GM21515 (cell line): ENCODE data around the gene TPST1.
"Not testable (repeated sequence)": the region's sequence is repeated elsewhere in the genome, so short reads cannot be mapped to it uniquely, and the experiment has no call there.

Source experiments
- ATAC-seq: cut with Tn5 transposase; IDR thresholded peaks from one replicate; pipeline ENCODE4 v1.9.1; 2021; ENCODE audit not compliant: unreplicated experiment

TPST1 gene

GRCh38 chr7:66324985-66325384 is 119.9 kb downstream of the TPST1 start:
- ATAC-seq: not testable (repeated sequence)

DNA sequence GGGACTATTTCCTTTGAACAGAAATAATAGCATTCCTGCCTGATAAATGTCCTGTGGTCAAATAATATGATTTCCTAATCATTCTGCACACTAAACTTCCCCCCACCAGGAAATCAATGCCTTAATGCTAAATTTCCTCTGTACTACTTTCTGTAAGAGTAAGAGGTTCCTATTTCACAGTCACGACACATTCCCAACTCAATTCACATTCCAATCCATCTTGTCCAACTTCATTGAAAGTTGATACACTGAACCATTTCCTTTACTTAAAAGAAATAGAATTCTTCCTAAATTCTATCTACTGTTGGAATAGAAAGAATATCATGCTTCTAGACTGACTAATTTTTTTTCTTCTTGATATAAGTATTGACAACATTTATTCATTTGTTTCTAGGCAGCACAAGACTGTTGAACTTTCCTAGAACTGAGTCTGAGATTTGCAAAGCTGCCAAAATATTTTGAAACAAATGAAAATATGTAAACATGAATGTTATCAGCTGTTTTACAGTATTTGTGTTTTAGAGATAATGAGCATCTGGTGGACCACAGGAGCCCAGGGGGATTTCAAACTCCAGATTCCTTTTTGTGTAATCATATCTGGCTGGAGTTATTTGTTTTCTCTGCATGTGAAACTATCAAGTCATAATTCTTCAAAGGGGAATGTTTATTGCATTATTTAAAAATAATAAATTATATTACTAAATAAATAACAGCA is 121.5 kb downstream of the TPST1 start:
- no peak for ATAC-seq

GRCh38 chr7:66330961-66331360 is 125.8 kb downstream of the TPST1 start:
- no peak for ATAC-seq

DNA sequence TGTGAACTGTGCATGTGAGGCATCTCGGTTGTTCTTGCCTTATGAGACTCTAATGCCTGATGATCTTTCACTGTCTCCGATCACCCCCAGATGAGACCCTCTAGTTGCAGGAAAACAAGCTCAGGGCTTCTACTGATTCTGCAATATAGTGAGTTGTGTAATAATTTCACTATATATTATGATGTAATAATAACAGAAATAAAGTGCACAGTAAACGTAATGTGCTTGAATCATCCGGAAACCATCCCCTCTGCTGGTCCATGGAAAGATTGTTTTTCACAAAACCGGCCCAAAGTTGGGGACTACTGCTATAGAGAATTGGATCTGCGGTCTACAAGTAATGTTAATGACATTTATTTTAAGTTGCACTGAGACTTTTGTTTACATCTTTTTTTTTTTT is 126.7 kb downstream of the TPST1 start:
- ATAC-seq: no peak

GRCh38 chr7:66333443-66333842 is 128.3 kb downstream of the TPST1 start:
- no peak for ATAC-seq

DNA sequence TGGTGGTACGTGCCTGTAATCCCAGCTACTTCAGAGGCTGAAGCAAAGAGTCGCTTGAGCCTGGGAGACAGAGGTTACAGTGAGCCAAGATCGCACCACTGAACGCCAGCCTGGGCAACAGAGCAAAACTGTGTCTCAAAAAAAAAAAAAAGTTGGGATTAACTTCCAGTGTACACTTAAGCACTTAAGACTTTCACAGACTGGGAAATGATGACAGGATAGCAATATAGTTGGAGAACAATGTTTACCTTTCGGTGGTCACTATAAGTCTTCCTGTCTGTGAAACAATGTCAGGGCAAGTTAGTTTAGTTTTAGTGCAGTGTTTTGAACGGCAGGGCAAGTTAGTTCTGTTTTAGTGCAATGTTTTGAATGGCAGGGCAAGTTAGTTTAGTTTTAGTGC is 130.2 kb downstream of the TPST1 start:
- no peak for ATAC-seq

DNA sequence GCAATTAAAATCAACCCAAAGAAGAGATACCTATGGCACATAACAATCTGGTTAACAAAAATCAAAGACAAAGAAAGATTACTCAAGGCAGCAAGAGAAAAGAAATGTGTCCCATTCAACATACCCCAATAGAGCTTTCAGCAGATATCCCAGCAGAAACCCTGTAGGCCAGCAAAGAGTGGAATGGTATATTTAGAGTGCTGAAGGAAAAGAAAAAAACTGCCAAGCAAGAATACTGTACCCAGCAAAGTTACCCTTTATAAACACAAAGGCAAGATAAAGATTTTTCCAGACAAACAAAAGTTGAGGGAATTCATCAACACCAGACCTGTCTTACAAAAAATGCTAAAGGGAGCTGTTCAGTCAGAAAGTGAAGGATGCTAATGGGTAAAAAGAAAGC is 131.6 kb downstream of the TPST1 start:
- ATAC-seq: no peak

GRCh38 chr7:66339141-66339540 is 134.0 kb downstream of the TPST1 start:
- no peak for ATAC-seq

DNA sequence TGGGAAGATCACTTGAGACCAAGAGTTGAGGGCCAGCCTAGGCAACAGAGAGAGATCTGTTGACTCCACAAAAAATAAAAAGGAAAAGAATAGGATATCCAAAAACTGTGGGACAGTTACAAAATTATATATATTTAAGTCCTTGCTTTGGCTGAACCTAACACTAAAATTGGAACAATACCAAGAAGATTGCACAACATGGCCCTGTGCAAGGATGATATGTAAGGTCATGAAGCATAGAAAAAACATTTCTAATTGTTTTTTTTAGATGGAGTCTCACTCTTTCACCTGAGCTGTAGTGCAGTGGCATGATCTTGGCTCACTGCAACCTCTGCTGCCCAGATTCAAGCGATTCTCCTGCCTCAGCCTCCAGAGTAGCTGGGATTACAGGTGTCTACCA is 139.0 kb downstream of the TPST1 start:
- ATAC-seq: no peak

GRCh38 chr7:66348531-66348930 is 143.4 kb downstream of the TPST1 start:
- no peak for ATAC-seq

- no peak for ATAC-seq
These were observed 143.8 kb downstream of the TPST1 start for GRCh38 chr7:66348959-66349358.

DNA sequence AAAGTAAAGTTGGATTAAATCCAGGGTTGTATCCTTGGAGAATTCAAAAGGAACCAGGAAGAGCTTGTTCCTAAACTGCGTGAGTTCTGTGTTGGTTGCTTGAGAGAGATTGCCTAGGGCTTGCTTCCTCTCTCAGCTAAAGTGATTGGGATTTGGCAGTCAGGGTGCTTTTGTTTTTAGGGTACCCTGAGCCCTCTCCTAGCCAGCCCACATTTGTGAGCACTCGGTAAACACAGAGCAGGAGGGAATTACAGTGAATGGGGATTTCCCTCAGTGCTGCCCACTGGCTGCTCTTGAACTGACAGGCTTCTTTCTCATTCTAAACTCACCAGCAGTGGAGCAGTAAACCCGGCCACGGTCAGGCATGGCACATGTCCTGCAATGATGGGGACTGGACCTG is 146.9 kb downstream of the TPST1 start:
- no peak for ATAC-seq

GRCh38 chr7:66353547-66353946 is 148.4 kb downstream of the TPST1 start:
- ATAC-seq: no peak

- ATAC-seq: no peak
These were observed 150.6 kb downstream of the TPST1 start for GRCh38 chr7:66355756-66356155.

DNA sequence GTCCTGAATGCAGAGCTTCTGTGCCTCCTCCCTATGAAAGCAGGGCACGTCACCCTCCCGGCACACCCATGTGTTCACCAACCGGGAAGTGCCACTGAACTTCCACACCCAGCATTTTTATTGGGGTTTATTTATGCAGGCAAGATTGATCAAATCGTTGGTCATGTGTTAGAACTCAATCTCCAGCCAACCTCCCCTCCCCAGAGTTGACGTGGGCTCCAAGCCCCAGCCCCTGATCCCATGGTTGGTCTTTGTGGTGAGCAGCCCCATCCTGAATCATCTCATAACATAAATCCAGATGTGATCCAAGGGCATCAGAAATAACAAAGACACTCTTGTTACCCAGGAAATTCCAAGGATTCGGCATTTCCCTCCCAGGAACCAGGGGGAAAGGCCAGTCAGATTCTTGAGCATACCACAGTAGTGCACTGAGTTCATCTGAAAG is 151.2 kb downstream of the TPST1 start:
- ATAC-seq: no peak

DNA sequence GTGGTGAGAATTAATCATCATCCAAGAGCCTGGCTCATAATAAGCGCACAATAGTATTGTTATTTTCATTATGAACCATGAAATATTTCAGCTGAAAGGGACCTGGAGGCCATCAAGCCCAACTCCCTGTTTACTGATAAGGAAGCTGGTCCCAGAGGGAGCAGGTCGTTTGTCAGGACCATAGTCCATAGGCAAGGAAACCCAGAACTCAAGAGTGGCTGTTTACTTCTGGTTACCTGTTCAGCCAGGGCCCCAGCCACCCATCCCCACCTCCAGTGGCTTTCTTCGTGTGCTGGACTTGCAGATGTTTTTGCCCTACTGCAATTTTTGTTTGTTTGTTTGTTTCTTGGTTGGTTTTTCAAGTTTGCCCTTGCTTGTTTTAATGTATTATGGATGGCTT is 152.0 kb downstream of the TPST1 start:
- no peak for ATAC-seq

GRCh38 chr7:66359656-66360211 is 154.6 kb downstream of the TPST1 start:
- no peak for ATAC-seq

DNA sequence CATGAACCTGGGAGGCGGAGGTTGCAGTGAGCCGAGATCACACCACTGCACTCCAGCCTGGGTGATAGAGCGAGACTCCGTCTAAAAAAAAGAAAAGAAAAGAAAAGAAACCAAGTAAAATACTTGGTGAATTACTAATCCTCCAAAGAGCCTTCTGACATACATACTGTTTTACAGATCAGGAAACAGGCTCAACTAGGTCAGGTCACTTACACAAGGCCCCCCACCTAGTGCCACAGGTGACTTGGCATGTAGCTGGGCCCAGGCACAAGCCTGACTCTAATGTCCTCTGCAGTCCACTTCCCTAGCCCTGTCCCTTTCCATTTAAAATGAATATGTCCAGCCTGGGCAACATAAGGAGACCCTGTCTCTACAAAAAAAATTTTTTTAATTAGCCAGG is 157.0 kb downstream of the TPST1 start:
- no peak for ATAC-seq

DNA sequence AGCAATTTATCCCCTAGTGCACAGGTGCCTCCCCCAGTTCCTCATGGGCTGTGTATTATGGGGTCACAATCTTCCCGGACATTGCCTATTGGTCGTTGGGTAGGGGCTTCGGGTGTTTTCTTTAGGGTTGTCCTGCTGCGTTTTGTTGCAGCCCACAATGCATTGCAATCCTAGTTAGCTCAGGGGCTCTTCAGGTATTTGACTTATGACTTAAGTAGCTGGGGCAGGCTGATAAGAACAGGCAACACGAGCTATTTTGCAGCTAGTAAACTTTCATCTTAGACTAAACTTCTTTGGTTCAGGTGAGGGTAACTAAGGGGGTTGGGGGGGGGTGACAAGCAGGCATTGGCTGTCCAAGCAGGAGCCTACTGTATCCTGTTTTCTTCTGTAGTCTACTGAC is 158.5 kb downstream of the TPST1 start:
- no peak for ATAC-seq

DNA sequence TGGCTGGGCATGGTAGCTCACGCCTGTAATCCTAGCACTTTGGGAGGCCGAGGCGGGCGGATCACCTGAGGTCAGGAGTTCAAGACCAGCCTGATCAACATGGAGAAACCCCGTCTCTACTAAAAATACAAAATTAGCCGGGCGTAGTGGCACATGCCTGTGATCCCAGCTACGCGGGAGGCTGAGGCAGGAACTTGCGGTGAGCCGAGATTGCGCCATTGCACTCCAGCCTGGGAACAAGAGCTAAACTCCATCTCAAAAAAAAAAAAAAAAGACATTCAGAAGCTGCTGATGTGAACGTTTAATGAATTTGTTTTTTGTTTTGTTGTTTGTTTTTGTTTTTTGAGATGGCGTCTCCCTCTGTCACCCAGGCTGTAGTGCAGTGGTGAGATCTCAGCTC is 159.9 kb downstream of the TPST1 start:
- ATAC-seq: not testable (repeated sequence)

- no peak for ATAC-seq
These were observed 166.1 kb downstream of the TPST1 start for GRCh38 chr7:66371096-66371824.

DNA sequence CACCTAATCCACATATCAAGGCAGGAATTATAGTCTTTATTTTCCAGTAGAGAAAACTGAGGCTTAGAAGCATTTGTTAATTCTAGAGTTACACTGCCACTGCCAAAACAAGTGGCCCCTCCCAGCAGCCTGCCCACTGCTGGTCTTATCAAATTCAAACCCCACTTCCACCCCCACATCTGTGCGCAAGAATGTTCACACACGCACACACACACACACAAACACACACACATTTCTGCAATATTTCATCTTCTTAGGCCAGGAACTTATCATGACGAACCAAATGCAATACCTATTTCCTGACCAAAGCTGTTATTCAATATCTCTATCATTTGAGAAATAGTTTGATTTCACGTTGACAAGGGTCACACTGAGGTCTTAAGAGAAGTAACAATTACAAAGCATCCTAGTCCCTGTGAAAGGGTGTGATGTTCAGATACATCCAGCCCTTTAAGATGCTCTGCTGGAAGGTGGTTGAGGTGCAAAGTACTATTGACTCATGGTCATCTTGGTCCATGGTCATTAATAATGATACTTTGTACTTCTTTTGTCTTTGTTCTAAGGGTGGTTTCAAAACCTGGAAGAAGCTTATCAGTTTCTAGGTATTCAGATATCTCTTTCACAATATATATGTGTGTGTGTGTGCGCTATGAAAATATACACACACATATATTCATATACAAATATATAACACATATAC is 169.2 kb downstream of the TPST1 start:
- not testable (repeated sequence) for ATAC-seq
